HG03066 (cell line): Measurements from ENCODE around the gene DPEP2.

Experiments used
- ATAC-seq: cut with Tn5 transposase; IDR thresholded peaks from one replicate; pipeline ENCODE4 v1.9.1; 2021; ENCODE audit warnings: low read depth; ENCODE audit not compliant: unreplicated experiment

DPEP2 gene

DNA sequence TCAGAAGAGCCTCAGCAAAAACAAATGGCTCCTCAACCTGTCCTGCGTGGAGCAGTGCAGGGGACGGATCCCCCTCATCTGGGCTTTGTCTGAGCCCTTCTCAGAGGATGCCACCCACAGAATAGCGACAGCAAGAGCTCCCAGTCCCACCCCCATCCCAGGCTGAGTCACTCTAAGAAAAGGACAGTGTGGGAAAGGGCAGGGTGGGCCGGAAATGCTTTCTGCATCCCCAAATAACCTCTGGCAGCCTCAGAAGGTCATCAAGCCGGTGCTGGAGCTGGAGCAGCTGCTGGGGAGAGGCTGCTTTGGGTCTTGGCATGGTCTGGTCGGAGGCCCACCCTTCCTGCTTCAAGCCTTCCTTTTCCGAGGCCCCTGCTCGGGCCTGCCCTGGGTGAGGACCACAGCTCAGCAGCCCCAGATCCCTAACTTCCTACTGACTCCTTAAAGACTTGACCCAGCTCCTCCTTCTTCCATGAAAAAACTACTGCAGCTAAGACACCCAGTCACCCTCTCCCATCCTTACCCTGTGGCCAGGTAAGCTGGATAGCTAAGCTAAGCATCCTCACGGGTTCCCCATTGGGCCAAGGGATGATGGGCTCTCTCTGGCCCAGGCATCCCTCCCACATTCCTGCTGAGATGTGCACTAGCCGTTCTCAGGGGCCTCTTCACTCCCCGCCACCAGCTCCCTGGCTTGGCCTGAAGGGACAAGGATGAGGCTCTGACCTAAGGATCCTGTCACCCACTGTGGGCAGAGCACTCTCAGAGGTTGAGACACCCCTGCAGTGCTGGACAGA is 39.6 kb downstream of the DPEP2 start:
- ATAC-seq: no peak

DNA sequence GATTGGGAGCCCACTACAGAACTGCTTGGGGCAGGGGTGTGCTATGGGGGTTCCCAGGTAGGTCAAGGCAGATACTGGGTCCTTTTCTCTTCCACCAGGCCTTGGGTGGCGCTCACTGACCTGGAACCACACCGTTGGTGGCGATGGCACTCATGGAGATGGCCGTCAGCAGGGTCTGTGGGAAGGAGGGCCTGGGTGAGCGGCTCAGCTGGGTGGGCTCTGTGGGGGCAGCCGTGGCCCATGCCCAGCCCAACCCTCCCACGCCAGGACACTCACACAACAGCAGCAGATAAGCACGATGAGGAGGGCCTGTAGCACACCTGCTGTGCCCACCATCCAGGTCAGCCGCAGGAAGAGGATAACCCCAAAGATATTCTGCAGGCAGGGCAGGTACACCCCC is 41.7 kb downstream of the DPEP2 start:
- no peak for ATAC-seq

DNA sequence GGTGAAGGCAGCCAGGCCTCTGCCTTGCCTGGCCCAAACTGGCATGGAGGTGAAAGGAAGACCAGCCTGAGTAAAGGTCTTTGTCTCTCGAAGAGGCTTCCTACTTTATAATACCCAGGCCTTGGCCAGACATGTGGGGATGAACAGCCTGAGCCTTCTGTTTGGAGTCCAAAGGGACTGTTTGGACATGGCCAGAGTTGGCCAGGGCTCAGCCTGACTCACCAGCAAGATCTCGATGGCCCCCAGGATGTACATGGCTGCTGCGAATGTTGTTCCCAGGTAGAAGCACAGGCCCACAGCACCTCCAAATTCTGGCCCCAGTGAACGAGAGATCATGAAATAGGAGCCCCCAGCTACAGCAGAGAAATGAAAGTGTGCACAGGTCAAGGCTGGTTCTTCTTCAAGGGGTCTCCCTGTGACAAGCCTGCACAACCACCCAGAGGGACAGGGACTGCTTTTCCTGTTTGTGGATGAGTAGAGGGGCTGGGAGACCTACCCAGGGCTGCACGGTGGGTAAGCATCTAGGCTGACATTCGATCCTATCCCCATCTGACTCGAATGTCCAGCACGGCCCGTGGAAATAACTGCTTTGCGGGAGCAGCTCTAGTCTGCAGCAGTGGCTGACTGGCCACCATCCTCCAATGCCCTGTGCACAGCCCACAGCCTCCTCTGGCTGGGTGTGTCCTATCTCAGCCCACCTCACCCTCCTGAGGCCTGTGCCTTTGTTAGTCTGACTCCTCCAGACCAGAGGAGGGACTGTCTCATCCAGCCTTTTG is 44.7 kb downstream of the DPEP2 start:
- no peak for ATAC-seq

DNA sequence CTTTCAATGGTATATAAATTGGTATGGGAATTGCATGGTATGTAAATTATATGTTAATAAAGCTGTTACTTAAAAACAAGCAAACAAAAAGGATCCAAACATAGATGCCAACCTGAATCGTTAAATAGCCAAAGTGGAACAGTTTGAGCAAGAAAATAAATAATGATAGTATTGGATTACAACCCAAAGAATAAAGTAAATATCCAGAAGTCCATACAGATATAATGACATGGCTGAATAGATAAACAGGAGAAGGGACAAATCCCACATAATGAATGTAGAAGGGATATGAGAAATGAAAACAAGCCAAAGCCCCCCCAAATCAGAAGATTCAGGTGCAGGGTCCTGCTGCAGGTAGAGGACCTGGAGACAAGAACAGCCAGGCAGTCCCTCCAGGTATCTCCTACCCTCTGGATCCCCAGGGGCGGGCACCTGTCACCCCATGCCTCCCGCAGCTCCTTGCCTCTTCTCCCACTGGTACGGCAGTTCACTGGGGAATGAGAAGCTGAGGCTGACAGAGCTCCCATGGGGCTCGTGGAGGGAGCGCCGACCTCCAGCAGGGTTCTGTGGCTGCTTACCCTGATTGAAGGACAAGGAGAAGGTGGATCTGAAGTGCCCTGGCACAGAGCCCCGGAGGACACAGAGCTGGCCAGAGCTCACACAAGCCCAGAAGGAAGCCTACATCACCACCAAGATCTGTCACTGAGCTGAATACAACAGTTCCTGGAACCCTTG is 45.5 kb downstream of the DPEP2 start:
- ATAC-seq: no peak

DNA sequence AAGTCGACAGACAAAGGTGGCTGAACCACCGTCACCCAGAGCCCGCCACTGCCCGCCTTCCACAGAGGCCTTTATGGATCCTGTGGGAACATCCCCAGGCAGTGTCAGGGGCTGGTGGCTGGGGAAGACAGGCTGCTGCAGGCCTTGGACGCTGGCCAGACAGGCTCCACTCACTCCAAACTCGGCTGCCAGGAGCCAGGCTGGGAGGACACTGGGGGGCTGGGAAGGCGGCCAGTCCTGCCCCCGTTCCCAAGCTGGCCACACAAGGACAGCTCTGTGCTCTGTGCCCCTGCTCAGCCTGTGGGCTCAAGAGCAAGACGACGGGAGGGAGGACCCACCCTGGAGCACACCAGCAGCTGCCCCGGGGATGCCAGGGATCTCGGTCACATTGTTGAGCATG is 47.8 kb downstream of the DPEP2 start:
- no peak for ATAC-seq

DNA sequence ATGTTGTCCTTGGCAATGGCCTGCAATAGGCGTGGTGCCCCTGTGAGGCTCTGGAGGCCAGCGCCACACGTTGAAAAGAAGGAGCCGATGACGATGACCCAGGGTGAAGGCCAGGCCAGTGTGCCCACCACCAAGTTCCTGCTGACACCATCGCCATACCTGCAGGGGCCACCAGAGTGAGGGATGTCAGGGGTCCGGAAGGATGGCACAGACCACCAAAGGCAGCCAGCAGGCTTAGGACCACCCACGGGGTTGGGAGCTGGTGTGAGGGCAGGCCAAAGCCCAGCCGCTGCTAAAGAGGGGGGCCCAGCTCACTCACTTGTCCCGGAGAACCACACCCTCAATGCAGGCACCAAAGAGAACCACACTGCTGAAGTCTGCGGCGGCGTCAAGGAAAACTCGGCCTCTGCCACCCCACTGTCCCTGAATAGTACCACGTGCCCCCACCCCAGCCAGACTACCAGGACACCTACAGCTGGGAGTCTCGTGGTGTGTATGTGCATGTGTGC is 48.9 kb downstream of the DPEP2 start:
- ATAC-seq: no peak

DNA sequence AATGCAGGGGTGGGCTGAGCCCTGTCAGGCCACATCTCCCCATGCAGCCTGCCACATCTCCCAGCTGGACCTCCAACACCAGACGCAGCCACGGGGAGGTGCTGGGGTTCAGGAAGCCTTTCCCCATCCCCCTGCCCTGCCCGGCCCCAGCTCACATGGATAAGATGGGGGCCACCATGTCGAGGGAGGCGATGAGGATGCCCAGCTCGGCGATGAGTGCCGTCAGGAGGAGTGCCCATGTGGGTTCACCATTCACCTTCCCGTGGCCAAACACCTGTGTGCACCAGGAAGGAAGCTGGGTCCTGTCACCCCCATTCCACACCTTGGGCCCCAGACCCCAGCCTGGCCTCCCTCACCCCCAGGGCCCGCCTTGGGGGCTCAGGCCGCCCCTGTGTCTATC is 49.6 kb downstream of the DPEP2 start:
- no peak for ATAC-seq

DNA sequence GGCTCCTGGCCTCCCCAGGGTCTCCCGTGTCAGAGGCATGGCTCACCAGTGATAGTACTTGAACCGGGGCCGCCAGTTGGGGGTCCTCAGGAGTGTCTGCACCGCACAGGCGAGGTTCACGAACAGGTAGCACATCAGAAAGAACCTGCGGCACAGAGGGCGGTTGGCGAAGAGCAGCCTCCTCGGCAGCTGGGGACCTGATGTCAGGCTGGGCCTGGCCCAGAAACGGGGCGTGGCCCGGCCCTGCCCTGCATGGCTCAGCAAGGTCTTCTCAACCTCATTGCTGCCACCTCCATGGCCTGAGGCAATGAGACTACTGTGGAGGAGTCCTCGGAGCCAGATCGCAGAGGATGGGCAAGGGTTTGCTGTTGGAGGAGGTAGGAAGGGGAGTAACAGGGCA is 51.3 kb downstream of the DPEP2 start:
- no peak for ATAC-seq

DNA sequence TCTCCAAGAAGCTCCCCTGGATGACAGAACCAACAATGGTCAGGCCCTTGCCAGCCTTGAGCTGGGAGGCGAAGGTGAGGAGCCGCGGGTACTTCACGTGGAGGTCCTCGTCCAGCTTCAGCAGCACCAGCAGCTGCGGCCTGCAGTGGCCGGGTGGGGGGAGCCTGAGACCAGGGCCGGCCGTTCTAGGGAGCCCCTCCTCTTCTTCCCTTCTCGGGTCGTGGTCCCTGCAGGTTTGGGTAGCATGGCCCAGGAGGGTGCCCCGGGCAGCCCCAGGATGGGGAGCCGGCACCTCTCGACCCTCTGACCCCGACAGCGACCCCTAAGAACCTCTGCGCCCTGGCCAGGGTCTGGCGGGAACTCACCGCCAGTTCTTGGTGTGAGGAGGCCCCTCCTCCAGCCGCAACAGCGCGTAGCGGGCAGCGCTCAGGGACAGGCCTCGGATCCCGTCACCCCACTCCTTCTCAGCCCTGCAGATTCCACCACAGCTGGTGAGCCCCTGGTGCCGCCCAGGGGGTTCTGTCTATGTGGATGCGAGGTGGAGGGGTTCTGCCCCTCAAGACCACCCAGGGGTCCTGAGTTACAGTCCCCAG is 52.2 kb downstream of the DPEP2 start:
- ATAC-seq: no peak

DNA sequence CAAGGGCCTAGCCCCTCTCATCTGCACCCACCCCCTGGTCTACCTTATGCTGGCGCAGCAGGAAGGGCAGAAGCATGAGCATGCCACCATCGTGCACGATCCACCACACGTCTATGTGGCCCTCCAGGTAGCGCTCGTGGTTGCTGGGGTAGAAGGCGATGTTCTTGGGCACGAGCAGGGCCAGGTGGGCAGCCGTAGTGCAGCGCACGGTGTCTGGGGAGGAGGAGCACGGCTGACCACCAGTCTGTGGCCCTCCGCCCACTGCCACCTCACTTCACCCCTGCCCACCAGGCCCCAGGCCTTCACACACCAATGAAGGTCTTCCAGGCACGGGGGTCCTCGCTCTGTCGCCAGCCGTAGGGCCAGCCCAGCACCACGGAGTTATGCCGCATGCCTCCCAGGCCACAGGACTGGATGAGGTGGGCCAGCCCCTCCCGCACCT is 53.1 kb downstream of the DPEP2 start:
- ATAC-seq: no peak

DNA sequence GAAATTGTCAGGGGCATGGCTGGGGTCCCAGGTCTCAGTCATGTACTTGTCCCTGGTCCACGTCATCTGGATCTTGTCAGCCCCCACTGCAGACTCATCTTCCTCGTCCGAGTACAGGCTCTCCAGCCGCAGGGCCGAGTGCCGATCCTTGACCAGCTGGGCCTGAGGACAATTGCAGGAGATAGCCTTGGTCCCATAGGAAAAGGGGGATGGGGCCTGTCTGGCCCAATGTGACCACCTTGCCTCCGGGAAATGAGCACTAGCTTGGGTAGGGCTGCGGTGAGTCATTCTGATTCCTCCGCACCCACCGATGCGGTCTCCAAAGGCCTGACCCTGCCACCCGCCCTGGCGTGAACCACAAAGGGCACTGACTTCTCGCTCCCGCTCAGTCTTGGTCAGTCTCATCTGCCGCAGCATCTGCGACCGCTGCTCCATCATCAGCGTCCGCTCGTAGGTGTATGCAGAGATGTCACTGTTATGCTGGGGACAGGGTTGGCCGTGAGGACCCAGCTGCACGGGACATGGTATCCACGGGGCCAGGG is 53.8 kb downstream of the DPEP2 start:
- ATAC-seq: no peak

DNA sequence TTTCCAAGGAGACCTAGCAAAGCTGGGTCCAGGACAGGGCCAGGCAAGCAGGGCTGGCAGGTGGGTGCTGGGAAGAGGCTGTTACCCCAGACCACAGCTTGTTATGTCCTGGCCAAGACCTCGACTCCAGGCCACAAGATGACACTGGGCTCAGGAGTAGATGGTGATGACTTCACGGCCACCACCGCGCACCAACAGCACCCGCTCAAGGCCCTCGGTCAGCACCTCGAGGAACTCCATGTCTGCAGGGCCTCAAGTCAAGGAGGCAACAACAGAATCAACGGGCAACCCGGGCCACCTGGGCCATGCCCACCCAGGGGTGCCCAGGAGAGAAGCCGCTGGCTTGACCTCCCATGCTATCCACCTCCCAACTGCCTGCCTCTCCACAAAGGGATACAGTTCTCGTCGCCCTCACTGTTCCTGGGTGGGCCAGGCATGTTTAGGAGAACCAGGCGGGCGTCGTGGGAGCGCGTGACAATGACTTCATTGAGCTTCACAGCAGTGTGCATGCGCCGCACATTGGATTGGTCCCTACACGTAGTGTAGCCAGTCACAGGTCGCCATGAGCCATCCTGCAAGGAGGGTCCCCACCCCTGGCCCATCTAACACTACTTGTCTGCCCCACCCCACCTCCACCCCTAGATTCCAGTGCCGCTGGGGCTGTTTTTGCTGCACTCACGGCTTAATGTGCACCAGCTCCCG is 54.4 kb downstream of the DPEP2 start:
- ATAC-seq: no peak

DNA sequence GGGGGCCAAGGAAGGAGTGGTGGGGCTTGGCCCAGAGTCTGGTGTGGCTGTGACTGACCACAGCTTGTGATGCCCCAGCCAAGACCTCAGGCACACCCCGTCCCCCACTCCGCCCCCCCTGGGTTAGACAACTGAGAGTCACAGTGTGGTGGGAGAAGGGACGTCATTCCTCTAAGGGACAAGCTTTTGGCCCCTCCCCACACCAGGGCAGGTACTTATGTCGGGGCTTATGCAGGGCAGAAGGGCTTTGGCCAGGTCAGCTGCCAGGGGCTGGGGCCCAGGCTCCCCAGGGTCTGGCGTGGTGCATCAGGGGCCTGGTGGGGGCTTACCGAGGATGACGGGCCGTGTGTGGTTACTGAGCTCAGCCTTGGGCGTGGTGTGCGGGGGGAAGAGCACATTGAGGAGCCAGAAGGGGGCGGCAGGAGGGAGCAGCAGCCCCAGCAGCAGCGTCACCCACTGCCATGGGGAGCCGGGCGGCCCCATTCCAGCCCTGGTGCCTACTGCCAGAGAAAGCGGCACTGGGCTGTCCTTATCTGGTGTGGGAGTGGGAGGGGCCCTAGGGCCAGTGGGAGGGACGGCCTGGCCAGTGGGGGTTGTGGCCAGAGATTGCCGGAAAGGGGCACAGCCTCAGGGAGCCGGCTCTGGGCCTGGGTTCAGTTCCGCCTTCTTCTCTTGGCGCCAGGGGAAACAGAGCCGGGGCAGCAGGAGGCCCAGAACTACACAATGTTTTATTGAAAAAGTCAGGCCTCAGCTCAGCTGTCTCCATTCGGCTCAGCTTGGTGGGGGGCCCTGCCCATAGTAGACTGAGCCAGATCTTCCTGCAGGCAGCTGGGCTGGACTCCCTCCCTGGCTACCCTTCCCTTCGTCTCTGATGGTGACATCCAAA is 55.4 kb downstream of the DPEP2 start, which contains the start of gene LCAT:
Gene LCAT, minus strand, starts transcription at position 502 of the 886 bp plus-strand sequence. Its CDS starts 19 bp downstream, at position 483.
- ATAC-seq: no peak

DNA sequence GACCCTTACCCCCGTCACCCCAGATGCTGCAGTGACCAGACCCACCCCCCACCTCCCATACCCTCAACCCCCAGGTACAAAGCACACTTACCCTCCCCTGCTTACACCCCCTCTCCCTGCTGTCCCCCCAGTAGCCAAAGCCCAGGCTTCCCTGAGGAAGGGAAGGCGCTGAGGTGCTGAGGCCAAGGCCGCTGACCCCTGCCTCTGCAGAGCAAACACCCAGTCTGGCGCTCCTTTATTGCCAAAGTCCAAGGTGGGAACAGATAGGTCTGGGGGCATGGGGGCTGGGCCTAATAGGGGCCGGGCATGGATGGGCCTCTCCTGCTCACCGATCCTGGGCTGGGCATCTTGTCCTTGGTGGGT is 56.0 kb downstream of the DPEP2 start:
- ATAC-seq: no peak

DNA sequence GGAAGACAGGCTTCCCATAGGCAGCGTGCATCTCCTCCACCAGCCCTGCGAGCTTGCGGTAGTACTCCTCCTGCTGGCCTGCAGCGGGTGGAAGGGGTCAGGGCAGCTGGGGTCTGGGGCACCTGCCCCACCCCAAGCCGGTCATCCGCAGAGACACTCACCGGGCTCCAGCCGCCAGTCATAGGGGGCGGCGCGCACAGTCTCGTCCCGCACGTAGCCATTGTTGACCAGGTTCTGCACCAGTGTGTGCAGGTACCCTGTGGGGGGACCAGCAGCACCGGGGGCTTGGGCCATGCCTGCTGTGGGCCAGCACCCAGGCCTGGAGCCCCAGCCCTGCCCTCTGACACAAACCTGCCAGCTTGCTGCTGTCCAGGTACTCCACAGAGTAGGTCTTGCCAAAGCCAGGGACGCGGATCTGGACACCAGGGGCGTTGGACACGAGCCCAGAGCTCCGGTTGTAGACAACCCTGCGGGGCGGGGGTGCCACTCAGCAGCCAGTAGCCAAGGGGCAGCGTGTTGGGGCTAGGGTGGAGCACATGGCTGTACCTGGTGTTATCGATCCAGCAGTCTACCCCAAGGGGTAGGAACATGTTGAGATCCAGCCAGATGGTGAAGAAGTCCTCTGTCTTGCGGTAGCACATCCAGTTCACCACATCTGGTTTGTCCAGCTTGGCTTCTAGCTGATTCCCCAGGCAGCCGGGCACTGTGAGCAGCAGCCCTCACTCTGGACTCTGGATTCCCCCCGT is 56.6 kb downstream of the DPEP2 start:
- no peak for ATAC-seq

DNA sequence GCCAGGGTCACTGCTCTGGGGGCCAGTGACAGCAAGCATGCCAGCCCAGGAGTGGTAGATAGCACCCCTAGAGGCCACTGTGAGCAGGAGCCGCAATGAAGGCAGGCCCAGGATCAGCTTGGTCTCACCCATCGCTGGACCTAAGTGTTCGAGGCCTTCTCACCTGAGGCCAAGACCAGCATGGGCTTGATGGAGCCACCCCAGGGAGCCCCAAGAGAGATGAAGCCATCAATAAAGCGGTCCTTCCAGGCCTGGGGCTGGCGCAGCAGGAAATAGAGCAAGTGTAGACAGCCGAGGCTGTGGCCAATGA is 57.1 kb downstream of the DPEP2 start:
- no peak for ATAC-seq

DNA sequence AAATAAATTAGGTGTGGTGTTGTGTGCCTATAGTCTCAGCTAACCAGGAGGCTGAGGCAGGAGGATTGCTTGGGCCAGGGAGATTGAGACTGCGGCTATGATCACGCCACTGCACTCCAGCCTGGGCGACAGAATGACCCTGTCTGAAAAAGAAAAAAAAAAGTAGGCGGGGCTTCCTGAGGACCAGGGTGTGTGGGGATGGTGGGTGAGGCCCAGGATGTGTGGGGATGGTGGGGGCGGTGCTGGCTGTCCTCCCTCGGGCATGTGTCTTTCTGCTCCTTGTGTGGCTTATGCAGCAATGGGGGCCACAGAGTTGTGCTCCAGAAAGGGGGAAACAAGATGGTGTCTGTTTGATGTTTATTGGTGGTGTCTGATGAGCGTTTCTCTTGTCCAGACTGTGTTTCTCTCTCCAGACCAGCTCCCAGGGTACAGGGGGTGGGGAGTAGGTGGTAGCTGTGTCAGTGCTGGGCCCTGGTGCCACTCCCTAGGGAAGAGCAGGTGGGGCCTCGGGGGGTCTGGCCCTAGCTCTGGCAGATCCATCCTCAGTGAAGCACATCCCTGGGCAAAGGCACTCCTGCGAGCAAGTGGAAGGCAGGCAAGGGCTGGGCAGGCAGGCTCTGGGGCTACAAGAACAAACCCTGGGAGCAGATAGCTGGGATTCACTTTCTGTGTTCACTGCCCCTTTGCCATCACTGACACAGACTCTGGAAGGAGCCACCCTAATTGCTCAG is 57.6 kb downstream of the DPEP2 start:
- no peak for ATAC-seq
